Measurements from ENCODE around the gene FBXL19.

Gene FBXL19

GRCh38 chr16:30895627-30896260, 27.6 kb upstream of the FBXL19 start:
- no peak for DNase-seq

DNA sequence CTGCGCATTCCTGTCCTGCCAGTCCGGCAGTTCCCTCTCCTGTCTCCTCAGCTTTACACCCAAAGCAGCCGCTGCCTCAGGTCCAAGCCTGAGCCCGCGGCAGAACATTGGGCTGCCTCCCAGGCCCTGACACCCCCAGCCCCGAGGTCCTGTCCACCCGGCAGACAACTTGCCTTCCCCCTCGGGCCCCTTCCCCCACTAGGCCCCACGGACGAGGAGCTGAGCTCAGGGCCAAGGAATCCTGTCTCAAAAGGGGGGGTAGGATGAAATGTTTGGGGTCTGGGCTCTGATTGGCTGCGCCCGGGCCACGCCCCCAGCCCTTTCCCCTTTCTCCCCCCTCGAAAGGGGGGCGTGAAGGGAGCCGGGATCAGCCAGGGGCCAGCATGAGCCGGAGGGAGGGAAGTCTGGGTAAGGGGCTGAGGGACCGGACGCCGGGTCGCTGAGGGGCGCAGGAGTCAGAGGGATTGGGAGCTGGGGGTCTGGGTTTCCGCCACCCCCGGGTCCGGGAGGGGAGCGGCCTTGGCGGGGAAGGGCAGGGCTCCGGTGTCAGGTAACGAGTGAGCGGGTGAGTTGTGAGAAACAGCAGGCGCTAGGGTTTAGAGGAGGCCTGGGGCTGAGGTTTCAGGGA, 27.0 kb upstream of the FBXL19 start, which contains the start of gene CTF1:
Gene CTF1 (plus strand): TSS at position 354 of the 628 bp plus-strand sequence. CDS start 30 bp downstream, at position 384.
- DNase-seq = no peak

GRCh38 chr16:30896889-30897733, 26.3 kb upstream of the FBXL19 start:
- DNase-seq = peak; percentile 90

DNA sequence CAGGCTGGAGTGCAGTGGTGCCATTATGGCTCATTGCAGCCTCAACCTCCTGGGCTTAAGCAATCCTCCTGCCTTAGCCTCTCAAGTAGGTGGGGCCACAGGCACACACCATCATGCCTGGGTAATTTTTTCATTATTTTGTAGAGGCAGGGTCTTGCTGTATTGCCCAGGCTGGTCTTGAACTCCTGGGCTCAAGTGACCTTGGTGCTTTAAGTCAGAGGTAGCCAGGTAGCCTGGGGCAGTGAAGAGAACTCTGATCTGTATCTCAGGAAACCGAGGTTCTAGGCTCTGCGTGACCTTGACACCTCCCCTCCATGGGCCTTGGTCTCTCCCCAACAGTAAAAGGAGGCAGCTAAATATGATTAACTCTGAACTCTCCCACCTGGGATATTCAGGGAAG, 23.6 kb upstream of the FBXL19 start:
- no peak for DNase-seq

DNA sequence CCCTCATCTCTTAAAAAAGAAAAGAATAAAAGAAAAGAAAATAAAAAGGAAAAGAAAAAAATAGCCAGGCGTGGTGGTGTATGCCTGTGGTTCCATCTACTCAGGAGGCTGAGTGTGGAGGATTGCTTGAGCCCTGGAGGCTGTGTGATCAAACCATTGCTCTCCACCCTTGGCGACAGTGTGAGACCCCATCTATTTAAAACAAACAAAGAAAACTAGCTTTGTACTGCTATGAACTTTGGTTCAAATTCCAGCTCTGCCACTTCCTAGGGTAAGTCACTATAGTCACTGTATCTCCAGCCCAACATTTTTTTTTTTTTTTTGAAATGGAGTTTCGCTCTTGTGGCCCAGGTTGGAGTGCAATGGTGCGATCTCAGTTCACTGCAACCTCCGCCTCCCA, 22.8 kb upstream of the FBXL19 start:
- DNase-seq = no peak

GRCh38 chr16:30901201-30902028, 22.0 kb upstream of the FBXL19 start:
- no peak for DNase-seq

GRCh38 chr16:30902029-30902972, 21.1 kb upstream of the FBXL19 start:
- DNase-seq = peak; percentile 89

GRCh38 chr16:30903002-30903401, 20.4 kb upstream of the FBXL19 start:
- DNase-seq = peak; percentile 76

DNA sequence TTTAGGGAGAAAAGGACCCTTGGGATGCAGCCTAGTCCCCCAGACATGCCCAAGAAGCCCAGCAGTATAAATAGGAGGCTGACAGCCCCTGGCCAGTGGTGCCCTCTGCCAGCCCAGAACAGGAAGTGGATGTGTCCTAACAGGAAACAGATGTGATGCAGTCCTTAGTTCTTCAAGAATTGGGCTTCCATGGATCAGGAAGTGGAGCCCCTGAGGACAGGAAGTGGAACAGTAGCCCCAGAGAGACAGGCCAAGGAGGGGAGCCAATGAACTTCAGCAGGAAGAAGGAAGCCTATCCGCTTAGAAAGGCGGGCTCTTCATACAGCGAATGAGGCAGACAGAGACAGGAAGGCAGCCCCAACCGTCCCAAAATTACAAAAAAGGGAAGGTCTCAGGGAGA, 19.8 kb upstream of the FBXL19 start:
- no peak for DNase-seq

DNA sequence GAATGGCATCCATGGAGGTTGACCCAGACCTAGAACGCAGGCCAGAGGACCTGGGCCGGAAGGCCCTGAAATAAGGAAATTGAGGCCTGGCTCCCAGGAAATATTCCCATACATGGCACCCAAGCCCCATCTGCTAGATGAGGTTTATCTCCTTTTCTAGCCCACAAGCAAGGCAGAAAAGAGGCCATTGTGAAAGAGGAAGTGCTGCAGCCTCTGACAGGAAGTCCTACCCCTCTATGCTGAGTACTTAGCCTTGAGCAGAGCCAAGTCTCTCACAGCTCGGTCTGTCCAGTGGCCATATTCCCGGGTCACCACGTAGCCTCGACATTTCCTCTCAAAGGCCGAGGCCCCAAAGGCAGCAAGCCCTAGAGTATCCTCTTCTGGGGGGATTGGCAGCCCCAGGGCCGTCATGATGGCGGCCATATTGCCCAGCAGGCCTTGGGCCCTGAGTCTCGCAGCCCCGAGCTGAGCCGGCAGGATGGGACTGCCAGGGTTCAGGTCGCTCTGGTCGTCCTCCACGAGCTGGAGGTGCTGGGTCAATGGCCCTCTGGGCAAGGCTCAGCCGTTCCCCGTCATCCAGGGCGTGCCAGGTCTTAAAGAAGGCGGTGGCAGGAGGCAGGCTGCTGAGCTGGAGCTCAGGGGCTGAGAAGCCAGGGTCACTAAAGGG, 19.1 kb upstream of the FBXL19 start:
- DNase-seq = no peak

DNA sequence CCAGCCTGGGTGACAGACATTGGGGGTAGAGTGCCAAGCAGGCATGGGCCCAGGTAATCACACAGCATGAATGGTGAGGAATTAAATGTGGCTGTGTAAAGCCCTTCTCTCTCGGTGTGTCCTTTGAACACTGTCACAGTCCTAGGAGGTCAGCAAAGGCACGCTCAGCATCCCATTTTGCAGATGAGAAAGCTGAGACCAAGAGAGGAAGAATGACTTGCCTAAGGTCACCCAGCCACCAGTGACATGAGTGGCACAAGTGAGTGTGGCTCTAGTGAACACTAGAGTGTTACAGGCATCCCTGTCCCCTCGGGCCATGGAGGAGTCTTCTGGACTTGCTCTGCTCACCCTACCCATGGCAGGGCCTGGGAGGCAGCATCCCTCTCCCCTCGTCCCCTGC, 16.3 kb upstream of the FBXL19 start:
- no peak for DNase-seq

DNA sequence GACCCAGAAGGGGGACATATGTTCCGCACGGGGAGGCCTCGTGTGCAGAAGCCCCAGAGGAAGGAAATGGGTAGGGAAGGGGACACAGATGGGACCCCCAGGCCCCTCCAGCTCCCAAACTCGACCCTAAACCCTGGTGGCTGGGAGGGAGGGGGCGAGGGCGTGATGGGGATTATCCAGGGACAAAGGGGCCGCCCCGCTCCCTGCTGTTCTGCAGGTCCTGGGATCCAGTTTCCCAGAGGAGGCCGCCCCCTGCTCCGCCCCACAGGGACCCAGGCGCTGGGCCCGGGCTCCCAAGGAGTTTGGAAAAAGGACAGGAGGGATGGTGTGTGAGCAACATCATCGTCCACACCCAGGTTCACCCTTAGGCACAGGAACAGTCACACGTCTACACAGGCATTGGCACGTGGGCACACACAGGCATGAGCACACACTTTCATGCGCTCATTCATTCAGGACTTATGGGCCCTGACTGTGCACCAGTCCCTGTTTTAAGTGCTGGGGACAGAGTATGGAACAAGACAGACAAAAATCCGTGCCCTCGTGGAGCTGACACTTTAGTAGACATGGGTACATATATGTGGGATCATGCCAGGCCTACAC, 12.8 kb upstream of the FBXL19 start:
- DNase-seq = no peak

- no peak for DNase-seq
Observed at GRCh38 chr16:30912794-30913412, 10.5 kb upstream of the FBXL19 start.

- no peak for DNase-seq
Observed at GRCh38 chr16:30914830-30915229, 8.5 kb upstream of the FBXL19 start.

DNA sequence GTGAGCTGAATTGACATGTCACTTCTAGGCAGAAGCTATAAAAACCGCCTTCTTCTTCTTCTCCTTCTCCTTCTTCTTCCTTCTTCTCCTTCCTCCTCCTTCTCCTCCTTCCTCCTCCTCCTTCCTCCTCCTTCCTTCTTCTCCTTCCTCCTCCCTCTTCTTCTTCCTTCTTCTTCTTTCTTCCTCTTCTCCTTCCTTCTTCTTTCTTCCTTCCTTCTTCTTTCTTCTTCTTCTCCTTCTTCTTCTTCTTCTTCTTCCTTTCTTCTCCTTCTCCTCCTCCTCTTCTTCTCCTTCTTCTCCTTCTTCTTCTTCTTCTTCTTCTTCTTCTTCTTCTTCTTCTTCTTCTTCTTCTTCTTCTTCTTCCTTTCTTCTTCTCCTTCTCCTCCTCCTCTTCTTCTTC, 4.8 kb upstream of the FBXL19 start:
- DNase-seq = no peak

DNA sequence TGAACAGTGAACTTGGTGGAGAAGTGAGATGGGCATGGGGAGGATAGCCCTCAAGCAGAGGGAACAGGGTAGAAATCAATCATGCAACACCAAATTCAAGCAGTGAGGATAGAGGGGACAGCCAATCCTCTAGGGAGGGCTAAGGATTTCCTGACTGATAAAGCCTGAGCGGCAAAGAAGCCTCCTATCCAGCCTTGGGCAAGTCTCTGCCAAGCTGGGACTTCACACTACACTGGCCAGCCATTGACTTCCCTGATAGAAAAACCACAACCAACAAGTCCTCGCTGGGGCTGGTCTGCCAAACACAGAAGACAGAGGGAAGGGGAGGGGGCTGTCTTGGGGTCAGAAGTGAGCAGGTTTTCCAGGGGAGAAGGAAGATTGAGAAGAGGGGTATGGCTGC, 2.5 kb upstream of the FBXL19 start:
- no peak for DNase-seq

DNA sequence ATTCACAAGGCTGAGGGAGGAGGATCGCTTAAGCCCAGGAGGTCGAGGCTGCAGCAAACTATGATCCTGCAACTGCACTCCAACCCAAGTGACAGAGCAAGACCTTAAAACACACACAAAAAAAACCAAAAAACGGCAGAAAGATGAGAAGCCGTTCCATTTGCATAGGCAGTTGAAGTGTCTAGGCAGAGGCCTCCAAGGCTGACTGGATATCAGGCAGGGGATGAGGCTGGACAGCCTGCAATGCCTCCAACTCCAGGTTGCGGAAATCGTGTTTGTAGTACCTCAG, 2.0 kb upstream of the FBXL19 start:
- no peak for DNase-seq

DNA sequence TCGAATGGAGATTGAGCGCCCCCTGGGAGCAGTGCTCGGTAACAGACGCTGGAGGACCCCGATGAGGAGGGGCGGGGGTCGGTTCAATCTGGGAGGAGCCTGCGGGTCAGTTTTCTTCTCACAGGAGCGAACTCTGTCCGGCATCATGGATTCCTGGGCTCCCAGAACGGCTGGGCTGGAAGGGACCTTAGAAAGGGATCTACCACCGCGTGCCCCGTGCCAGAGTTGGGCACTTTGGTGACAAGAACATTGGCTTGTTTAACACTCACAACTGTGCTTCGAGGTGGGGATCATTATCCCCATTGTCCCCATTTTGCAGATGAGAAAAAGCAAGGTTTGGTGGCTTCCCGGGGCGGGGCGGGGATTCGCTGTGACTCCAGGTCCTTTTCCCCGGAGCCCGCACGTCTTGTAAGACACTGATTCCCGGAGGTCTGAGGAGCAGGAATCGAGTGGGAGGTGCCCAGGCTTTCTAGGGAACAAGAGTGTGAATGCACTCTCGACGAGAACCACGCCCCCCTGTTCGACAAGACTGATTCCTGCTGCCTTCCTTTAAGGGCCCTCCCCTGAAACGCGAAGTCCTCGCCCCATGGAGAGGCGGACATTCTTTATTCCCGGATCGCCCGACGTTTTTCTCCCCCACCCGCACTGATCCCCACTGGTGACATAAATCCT, 1.5 kb upstream of the FBXL19 start:
- peak; percentile 93 for DNase-seq

DNA sequence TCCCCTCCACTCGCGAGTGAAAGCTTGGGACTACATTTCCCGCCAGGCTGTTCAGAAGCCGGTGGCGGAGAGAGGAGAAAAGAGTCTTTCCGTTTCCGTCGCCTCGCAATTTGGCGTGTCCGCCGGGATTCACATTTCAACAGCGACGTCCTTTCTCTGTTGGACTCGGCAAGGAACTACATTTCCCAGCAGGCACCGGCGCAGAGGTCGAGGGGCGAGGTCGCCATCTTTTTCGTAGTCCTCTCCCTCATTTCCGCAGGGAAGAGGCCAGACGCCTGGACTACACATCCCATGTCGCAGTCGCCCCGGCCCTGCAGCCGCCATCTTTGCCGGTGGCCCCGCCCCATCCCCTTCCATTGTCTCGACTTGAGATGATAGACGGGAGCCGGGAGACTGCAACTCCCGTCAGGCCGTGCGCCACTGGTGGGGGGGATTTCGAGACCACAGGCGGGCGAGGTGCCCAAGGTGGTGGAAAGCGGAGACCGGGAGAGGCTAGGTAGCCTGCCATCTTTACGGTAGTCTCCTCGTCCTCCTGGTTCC, 882 bp upstream of the FBXL19 start:
- DNase-seq = peak; percentile 99
